Measurements from ENCODE around the gene CPLANE2. TPM values are rescaled to one million over a fixed set of nuclear protein-coding genes. Genes with fewer than 3 reads are reported as not detected.

The CPLANE2 gene
- total RNA-seq, 2 experiments from 2014 or later: 11.6 to 15.4 TPM

DNA sequence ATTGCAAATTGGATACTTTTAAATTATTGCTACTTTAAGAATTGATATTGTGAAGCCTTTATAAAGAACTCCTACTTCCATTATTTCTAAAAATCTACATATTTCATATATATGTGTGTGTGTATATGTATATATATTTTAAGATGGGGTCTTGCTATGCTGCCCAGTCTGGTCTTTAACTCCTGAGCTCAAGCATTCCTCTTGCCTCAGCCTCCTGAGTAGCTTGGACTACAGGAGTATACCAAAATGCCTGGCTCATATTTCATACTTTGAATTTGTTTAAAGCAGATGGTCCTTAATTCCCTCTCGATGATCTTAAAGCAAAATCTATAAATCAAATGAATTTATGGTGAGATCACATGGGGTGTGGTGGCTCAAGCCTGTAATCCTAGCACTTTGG lies 25.1 kb upstream of the CPLANE2 start:
- POLR2A ChIA-PET: interaction anchor here (0.6 to 0.7 kb wide), 2 partner anchors 17 to 363 kb away, joined by 3 to 4 read pairs; no protein-coding TSS in a partner anchor
- no peak for TF ChIP-seq EZH2phosphoT487 (IDR thresholded peaks at IDR 0.05; ENCODE audit: borderline replicate concordance, low read depth, low read length)
- TF ChIP-seq, protein P1, sequence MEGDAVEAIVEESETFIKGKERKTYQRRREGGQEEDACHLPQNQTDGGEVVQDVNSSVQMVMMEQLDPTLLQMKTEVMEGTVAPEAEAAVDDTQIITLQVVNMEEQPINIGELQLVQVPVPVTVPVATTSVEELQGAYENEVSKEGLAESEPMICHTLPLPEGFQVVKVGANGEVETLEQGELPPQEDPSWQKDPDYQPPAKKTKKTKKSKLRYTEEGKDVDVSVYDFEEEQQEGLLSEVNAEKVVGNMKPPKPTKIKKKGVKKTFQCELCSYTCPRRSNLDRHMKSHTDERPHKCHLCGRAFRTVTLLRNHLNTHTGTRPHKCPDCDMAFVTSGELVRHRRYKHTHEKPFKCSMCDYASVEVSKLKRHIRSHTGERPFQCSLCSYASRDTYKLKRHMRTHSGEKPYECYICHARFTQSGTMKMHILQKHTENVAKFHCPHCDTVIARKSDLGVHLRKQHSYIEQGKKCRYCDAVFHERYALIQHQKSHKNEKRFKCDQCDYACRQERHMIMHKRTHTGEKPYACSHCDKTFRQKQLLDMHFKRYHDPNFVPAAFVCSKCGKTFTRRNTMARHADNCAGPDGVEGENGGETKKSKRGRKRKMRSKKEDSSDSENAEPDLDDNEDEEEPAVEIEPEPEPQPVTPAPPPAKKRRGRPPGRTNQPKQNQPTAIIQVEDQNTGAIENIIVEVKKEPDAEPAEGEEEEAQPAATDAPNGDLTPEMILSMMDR (conservative IDR thresholded peaks at IDR 0.05; ENCODE audit: low read length): no peak
- intact Hi-C loops (cut with micrococcal nuclease; ENCODE audit: unreplicated experiment): no loop called here
- Histone ChIP-seq H3K4me1 (ENCODE audit: insufficient read depth, low read length, poor library complexity, severe bottlenecking) (no peaks in the 10 kb centered on the region), H3K4me2 (ENCODE audit: low read length) (no peak overlapping the region), H3K9me2 (ENCODE audit: insufficient read depth, low read length) (no peaks in the 10 kb centered on the region), H3K4me3 (ENCODE audit: low read depth, low read length, poor library complexity, severe bottlenecking) (no peak overlapping the region), H4K20me1 (ENCODE audit: insufficient read depth, low read length) (no peaks in the 10 kb centered on the region; the same call in 1 of the 2 replicates), H3K9me3 (ENCODE audit: low read length) (no peaks in the 10 kb centered on the region), H3K79me2 (ENCODE audit: insufficient read depth, low read depth, low read length) (no peaks in the 10 kb centered on the region), H3K36me3 (ENCODE audit: insufficient read depth, low read length) (no peaks in the 10 kb centered on the region), H2AFZ (ENCODE audit: low read length) (no peak overlapping the region), H3K27ac (ENCODE audit: low read depth, low read length, poor library complexity, severe bottlenecking) (no peak overlapping the region)
- DNase-seq (ENCODE audit: low spot score): no peak
- BruUV-seq (replicated peaks): no TSS peak
- CTCF ChIA-PET (ENCODE audit: unreplicated experiment): no interaction called here

DNA sequence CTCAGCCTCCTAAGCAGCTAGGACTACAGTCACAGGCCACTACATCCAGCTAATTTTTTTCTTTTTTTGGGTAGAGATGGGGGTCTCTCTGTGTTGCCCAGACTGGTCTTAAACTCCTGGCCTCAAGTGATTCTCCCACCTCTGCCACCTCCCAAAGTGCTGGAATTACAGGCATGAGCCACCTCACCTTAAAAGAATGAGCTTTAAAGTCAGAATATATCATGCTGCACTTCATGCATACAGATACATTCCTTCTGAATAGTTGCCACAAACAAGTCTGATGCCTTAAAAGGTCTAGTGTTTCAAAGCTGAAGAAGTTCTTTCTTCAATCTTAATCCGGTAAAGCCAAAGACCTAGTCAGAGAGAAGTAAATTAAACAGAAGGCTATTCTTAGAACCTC lies 23.8 kb upstream of the CPLANE2 start:
- intact Hi-C loops (cut with micrococcal nuclease; ENCODE audit: unreplicated experiment): no loop called here
- Histone ChIP-seq H3K4me1 (ENCODE audit: insufficient read depth, low read length, poor library complexity, severe bottlenecking) (no peaks in the 10 kb centered on the region), H3K4me2 (ENCODE audit: low read length) (no peak overlapping the region), H3K9me2 (ENCODE audit: insufficient read depth, low read length) (no peaks in the 10 kb centered on the region), H2AFZ (ENCODE audit: low read length) (no peak overlapping the region), H3K79me2 (ENCODE audit: insufficient read depth, low read depth, low read length) (no peaks in the 10 kb centered on the region), H3K4me3 (ENCODE audit: low read depth, low read length, poor library complexity, severe bottlenecking) (no peak overlapping the region), H4K20me1 (ENCODE audit: insufficient read depth, low read length) (no peaks in the 10 kb centered on the region; the same call in 1 of the 2 replicates), H3K27ac (ENCODE audit: low read depth, low read length, poor library complexity, severe bottlenecking) (no peak overlapping the region), H3K9me3 (ENCODE audit: low read length) (no peaks in the 10 kb centered on the region), H3K36me3 (ENCODE audit: insufficient read depth, low read length) (peaks cover 3% of the 10 kb centered on the region; the same call in 1 of the 2 replicates)
- no peak for TF ChIP-seq EZH2phosphoT487 (IDR thresholded peaks at IDR 0.05; ENCODE audit: borderline replicate concordance, low read depth, low read length)
- TF ChIP-seq, protein P1 (conservative IDR thresholded peaks at IDR 0.05; ENCODE audit: low read length): no peak
- no peak for DNase-seq (ENCODE audit: low spot score)
- ChIA-PET POLR2A (interaction anchor here (0.7 kb wide), 1 partner anchor 92 kb away, joined by 4 read pairs; no protein-coding TSS in a partner anchor), CTCF (ENCODE audit: unreplicated experiment) (no interaction called here)
- no TSS peak for BruUV-seq (replicated peaks)

DNA sequence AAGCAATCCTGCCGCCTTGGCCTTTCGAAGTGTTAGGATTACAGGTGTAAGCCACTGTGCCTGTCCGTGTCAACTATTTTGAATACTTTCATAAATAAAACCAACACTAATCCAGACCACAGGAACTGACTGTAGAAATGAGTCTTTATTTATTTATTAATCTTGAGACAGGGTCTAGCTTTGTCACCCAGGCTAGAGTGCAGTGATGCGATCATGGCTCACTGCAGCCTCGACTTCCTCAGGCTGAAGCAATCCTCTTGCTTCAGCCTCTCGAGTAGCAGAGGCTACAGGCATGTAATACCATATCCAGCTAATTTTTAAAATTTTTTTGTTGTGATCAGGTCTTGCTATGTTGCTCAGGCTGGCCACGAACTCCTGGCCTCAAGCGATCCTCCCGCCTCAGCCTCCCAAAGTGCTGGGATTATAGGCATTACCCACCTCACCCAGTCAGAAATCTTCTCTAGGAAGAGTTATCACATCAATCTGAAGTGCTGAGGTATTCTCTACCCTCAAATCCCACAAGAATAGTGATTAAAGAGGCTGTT lies 21.7 kb upstream of the CPLANE2 start:
- CTCF ChIA-PET (ENCODE audit: unreplicated experiment): no interaction called here
- peaks cover 24% of the 10 kb centered on the region for H3K36me3 ChIP-seq (ENCODE audit: insufficient read depth, low read length)
- no peak for DNase-seq (ENCODE audit: low spot score)
- no peak overlapping the region for H3K4me2 ChIP-seq (ENCODE audit: low read length)
- H3K4me3 ChIP-seq (ENCODE audit: low read depth, low read length, poor library complexity, severe bottlenecking): no peak overlapping the region
- POLR2A ChIA-PET: interaction anchor here (0.9 kb wide), 1 partner anchor 11 kb away, joined by 4 read pairs; no protein-coding TSS in a partner anchor
- intact Hi-C loops (cut with micrococcal nuclease; ENCODE audit: unreplicated experiment): loop anchor here (10.0 kb wide), 1 partner anchor 56 kb away; no protein-coding TSS in a partner anchor
- no peak overlapping the region for H2AFZ ChIP-seq (ENCODE audit: low read length)
- no peak overlapping the region for H3K27ac ChIP-seq (ENCODE audit: low read depth, low read length, poor library complexity, severe bottlenecking)
- no TSS peak for BruUV-seq (replicated peaks)
- no peaks in the 10 kb centered on the region for H3K9me3 ChIP-seq (ENCODE audit: low read length)
- H4K20me1 ChIP-seq (ENCODE audit: insufficient read depth, low read length): no peaks in the 10 kb centered on the region; the same call in 1 of the 2 replicates
- no peaks in the 10 kb centered on the region for H3K4me1 ChIP-seq (ENCODE audit: insufficient read depth, low read length, poor library complexity, severe bottlenecking)
- H3K9me2 ChIP-seq (ENCODE audit: insufficient read depth, low read length): no peaks in the 10 kb centered on the region
- no peaks in the 10 kb centered on the region for H3K79me2 ChIP-seq (ENCODE audit: insufficient read depth, low read depth, low read length)
- TF ChIP-seq, protein P1 (conservative IDR thresholded peaks at IDR 0.05; ENCODE audit: low read length): no peak
- no peak for TF ChIP-seq EZH2phosphoT487 (IDR thresholded peaks at IDR 0.05; ENCODE audit: borderline replicate concordance, low read depth, low read length)

Measured in OCI-LY7 (cell line).